NCI-H1694 treated with DMSO at 0.1 percent for 48 hours (cell line): ENCODE results near the gene CFHR4.
A peak's percentile ranks its signal among the peaks of the same experiment; 100 is the strongest.
"Not testable (repeated sequence)": the region's sequence is repeated elsewhere in the genome, so short reads cannot be mapped to it uniquely, and the experiment has no call there.

Source experiments
- DNase-seq: peaks from one replicate; lab custom pipeline; 2025; lab: John Stamatoyannopoulos, UW

The CFHR4 gene

DNA sequence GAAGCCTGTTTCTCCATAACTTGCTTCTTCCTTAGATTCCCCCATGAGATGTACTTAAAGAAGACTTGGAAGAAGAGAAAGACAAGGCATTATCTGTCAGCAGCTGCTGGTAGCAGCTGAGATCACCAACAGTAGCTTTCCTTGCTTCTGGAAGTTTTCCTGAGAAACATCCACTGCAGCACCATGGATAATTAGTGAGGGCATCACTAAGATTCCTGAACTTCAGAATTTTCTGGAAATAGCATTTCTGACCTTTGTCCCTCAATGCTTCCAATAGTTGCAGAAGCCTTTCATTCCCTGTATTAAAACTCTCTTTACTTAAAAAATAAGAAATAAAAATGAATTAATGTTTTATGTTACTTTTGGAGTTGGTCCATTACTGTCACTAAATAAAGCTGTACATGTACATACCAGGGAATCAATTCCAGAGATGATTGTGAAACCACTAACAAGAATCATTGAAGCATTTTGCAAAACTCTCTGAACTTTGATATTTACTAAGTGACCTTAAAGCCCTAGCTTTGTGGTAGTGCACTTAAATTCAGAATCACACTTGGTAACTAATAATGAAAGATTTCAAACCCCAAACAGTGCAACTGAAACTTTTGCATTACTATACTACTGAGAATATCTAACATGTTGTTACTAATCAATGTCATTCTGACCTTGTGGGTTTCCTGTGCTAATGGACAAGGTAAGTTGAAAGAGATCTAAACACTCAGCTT is at the start of gene CFHR4:
Gene CFHR4 (plus strand): TSS at position 538 of the 725 bp plus-strand sequence. CDS start 99 bp downstream, at position 637.
- no peak for DNase-seq

DNA sequence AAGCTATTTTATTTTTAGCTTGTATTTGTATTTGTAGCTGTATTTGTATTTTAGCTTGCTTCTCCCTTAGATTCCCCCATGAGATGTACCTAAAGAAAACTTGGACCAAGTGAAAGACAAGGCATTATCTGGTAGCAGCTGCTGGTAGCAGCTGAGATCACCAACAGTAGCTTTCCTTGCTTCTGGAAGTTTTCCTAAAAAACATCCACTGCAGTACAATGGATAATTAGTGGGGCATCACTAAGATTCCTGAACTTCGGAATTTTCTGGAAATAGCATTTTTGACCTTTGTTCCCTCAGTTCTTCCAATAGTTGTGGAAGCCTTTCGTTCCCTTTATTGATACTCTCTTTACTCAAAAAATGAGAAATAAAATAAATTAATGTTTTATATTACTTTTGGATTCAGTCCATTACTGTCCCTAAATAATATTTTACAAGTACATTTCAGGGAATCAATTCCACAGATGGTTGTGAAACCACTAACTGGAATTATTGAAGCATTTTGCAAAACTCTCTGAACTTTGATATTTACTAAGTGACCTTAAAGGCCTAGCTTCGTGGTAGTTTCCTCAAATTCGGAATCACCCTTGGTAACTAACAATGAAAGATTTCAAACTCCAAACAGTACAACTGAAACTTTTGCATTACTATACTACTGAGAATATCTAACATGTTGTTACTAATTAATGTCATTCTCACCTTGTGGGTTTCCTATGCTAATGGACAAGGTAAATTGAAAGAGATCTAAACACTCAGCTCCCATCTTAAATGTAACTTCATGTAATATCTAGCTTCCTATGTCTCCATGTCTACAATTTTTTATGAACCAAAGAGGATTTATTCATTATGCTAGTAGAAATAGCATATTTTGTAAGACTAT is 38.0 kb upstream of the CFHR4 start:
- not testable (repeated sequence) for DNase-seq

GRCh38 chr1:196856053-196856452 is 31.8 kb upstream of the CFHR4 start:
- no peak for DNase-seq

GRCh38 chr1:196857188-196857587 is 30.7 kb upstream of the CFHR4 start:
- DNase-seq = no peak

- no peak for DNase-seq
Observed at GRCh38 chr1:196858811-196859210, 29.0 kb upstream of the CFHR4 start.

- DNase-seq = no peak
Observed at GRCh38 chr1:196860323-196860884, 27.4 kb upstream of the CFHR4 start.

DNA sequence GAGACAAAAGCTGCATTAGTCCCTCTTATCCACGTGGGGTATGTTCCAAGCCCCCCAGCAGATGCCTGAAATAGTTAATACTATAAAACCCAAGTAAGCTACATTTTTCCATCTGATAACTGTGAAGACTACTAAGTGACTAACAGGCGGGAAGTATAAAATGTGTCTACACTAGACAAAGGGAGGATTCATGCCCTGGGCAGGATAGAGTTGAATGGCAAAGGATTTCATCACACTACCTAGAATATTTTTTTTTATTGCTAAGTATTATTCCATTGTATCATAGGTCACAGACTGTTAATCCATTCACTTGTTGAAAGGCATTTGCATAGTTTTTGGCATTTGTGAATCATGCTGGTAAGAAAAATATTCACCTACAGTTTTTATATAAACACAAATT is 26.4 kb upstream of the CFHR4 start:
- DNase-seq = no peak

- no peak for DNase-seq
Observed at GRCh38 chr1:196866974-196867373, 20.9 kb upstream of the CFHR4 start.

- no peak for DNase-seq
Observed at GRCh38 chr1:196873385-196873784, 14.5 kb upstream of the CFHR4 start.

DNA sequence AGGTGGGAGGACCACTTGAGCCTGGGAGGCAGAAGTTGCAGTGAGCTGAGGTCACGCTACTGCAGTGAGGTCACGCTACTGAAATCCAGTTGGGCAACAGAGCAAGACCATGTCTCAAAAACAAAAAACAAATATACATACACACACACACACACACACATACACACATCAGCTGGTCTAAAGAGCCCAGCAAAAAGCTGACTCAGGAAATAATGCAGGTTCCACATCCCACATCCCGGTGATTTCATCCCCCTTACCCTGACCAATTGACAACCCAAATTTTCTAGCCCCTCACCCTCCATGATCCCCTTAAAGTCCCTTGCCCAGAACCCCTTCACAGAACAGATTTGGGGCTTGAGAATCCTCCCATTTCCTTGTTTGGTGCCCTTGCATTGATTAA is 11.9 kb upstream of the CFHR4 start:
- no peak for DNase-seq

DNA sequence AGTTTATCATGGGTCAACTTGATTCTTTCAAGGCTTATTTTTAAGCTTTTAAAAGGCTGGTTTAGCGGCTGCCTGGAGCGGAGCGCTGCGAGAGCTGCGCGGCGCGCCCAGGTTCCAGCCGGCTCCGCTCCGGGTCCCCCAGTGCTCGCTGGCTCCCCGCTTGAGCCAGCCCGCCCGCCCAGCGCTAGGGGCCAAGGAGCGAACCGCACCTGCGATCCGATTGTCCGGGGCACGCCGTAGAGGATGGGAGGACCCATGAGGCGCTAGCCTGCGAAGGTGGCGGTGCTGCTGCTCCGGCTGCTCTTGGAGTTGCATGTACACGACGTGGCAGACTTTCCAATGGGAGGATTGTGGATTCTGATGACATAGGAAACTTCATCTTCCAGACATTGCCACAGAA is 9.9 kb upstream of the CFHR4 start:
- DNase-seq = no peak

- not testable (repeated sequence) for DNase-seq
Observed at GRCh38 chr1:196886560-196886959, 1.3 kb upstream of the CFHR4 start.

DNA sequence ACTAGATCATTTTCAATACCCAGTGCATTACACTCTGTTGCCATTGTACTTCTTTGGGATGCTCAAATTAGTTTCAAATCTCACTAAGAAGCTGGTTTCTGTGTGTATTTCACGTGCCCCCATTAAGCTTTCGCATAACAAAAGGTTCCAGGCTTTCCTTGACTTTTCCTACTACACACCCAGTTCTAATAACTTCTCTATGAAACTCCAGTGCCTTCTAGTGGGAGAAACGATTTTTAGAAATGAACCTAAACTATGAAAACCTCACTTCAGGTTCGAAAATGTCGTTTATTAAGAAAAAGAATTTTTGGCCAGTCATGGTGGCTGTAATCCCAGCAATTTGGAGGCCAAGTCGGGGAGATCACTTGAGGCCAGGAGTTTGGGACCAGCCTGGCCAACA is 2.8 kb downstream of the CFHR4 start:
- DNase-seq = no peak

DNA sequence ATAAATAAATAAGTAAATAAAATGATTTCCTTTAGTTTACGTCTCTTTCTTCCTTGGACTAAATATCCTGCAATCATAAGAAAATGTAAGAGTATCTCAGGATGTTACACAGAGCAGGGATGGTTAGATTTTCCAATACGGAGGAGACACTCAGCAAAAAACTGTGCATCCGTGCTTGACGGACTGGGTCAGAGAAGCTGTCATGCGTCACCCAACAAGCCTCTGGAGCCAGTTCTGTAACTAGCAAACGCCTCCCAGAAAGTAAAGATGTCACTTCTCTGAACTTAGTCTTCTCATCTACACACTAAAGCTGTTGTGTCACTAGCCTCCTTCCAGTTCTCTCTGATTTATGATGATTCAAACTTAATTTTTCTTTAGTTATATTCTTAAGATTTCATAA is 3.4 kb downstream of the CFHR4 start:
- no peak for DNase-seq

- no peak for DNase-seq
Observed at GRCh38 chr1:196896355-196896754, 8.5 kb downstream of the CFHR4 start.

DNA sequence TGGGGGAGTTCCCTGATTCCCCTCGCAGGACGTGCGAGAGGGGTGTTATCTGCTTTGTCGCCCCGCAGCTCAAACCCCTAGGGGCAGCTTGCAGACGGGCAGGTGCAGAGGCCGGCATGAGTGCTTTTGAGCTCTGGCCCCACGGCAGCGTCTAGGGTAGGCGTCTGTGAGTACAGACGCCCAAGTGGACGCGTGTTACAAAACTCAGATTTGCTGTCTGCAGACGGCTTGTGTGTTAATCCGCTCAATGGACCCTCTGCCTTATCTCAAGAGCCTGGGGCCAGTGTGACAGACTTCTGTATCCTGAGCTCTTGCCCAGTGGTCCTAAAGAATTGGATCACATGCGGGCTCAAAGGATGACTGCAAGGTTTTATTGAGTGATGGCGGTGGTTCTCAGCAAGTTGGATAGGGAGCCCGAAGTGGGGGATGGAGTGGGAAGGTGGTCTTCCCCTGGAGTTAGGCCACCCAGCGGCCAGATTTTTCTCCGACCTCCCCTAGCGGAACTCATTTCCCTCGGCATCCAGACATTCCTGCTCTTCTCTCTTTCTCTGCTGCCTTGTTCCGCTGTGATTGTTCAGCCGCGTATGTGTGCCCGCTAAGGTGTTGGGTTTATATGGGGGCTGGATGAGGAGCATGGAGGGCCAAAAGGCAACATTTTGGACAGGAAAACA is 9.4 kb downstream of the CFHR4 start:
- no peak for DNase-seq

- DNase-seq = no peak
Observed at GRCh38 chr1:196902344-196902743, 14.5 kb downstream of the CFHR4 start.

GRCh38 chr1:196910215-196910614 is 22.4 kb downstream of the CFHR4 start:
- peak; percentile 27 for DNase-seq

DNA sequence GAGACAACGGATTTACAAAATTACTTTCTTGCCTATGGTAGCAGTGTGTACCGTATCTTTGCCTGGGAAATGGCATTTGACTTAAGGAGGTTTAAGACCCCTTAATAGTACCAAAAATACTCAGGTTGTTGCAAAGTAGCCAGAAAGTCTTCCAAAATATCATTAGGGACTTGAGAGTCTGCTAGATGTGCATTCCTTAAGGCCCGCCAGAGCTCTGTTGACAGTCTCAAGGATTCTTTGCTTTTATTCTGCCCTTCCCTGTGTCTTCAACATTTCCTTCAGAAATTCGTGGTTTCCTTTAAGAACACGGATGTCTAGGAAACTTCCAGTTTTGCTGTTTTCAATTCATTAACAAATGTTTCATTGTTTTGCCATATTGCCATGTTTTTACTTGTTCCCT is 24.4 kb downstream of the CFHR4 start:
- DNase-seq = not testable (repeated sequence)

- DNase-seq = not testable (repeated sequence)
Observed at GRCh38 chr1:196926839-196927238, 39.0 kb downstream of the CFHR4 start.

GRCh38 chr1:196932853-196933252 is 45.0 kb downstream of the CFHR4 start:
- DNase-seq = not testable (repeated sequence)

DNA sequence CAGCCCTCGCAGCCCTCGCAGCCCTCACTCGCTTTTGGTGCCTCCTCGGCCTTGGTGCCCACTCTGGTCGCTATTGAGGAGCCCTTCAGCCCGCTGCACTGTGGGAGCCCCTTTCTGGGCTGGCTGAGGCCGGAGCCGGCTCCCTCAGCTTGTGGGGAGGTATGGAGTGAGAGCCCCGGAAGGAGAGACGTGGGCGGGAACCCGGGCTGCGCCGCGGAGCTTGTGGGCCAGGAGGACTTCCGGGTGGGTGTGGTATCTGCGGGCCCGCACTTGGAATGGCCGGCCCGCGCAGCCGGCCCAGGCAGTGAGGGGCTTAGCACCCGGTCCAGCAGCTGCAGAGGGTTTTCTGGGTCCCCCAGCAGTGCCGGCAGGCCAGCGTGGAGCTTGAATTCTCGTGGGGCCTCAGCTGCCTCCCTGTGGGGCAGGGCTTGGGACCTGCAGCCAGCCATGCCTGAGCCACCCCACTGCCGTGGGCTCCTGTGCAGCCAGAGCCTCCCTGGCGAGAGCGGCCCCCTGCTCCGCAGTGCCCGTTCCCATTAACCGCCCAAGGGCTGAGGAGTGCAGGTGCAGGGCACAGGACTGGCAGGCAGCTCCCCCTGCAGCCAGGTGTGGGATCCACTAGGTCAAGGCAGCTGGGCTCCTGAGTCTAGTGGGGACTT is 45.8 kb downstream of the CFHR4 start:
- DNase-seq = no peak
